ENCODE results near the gene STMN3.

GRCh38 chr20:63651942-63652191 lies 1.4 kb downstream of the STMN3 start:
- TF ChIP-seq POLR2AphosphoS5 (IDR thresholded peaks at IDR 0.05) = no peak
- TF ChIP-seq POLR2A (IDR thresholded peaks at IDR 0.05) = no peak
